NCI-H1930 (cell line): Measurements from ENCODE around the gene CCSER1.
"Not testable (repeated sequence)": the region's sequence is repeated elsewhere in the genome, so short reads cannot be mapped to it uniquely, and the experiment has no call there.

ENCODE experiments used
- DNase-seq, 2 experiments: peaks; one replicate each; lab custom pipeline; 2025; lab: John Stamatoyannopoulos, UW

Gene CCSER1

DNA sequence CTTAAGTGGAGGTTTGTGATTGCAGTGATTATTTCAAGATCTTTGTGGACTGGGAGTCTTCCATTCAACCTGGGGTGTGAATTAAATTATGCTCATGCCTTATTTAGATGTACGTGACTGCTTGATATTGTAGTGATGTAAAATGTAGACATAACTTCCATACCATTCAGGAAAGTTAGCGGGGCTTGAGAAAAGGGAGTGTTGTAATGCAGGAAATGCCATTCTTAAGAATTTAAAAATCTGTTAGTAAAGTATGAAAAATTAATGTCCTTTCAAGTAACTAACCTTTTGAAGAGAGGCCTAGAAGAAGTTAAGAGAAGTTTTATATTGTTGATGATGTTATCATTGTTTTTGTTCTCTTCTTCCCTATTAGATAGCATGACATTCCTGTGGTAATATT, 318.2 kb downstream of the CCSER1 start:
- no peak for DNase-seq

DNA sequence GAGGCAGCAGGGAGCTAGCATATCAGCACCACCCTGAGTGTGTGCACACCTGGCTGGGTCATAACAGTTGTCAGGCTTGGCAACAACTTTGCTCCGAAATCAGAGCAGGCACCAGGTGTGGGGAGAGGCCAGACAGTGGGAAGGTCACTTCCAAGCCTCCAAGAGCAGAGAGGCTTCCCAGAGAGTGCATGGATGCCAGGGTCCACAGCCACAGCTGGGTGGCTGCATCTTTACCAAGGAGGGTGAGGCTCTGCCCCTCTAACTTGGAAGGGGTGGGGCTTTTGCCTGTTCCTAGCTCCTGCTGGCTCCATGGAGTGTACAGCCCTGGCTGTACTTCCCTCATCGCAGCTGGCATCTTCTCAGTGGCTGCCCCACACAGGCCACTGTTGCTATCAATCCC, 322.4 kb downstream of the CCSER1 start:
- no peak for DNase-seq

- DNase-seq, result no peak
Observed at GRCh38 chr4:90456891-90457290, 329.7 kb downstream of the CCSER1 start.

DNA sequence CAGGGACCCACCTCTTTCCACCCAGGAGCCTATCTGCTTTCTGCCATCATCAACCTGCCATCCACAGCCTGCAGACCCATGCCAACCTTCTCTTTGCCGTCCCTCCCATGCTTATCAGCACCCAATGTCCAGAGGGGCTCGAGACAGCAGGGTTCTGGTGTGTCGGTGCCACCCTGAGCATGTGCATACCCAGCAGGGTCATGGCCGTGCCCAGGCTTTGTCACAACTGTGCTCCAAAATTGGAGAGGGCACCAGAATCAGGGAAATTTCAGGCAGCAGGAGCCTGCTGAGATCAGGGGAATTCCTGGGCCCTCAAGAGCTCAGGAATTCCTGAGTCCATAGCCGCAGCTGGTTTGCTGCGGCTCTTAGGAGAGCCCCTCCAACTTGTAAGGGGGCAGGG, 330.6 kb downstream of the CCSER1 start:
- DNase-seq, result no peak

GRCh38 chr4:90458576-90458975, 331.4 kb downstream of the CCSER1 start:
- no peak for DNase-seq

DNA sequence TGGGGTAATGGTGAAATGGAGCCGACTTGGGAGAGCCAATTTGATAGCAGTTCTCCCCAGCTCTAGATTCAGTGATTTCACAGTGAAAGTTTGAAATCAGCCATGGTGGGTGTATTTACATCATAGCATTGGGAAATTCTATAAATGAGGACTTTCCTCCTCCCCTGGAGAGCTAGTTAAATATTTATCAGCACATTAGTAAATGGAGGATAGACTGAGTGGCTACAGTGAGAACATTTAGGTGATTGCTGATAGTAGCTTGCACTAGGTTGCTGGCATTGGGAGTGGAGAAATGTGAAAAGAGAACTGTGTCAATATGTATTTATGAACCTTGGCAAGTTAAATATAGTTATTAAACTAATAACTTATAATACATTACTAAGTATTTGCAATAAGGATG, 347.3 kb downstream of the CCSER1 start:
- DNase-seq, result no peak

DNA sequence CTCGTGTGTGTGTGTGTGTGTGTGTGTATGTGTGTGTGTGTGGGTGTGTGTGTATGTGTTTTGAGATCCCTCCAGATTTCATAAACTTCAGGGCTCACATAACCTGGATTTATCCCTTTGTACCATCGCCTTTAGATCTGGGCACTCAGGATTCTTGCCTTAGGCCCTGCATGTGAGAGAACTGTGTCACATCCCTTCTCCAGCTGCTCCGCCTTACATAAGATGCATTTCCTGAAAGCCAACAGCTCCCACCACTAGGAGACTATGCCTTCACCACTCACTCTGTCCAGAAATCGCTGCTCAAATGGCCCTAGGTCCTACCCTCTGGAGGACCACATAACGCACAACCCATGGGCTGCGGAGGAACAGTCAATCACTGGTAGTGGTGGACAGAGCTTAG, 348.8 kb downstream of the CCSER1 start:
- DNase-seq, result no peak

- DNase-seq, result no peak
Observed at GRCh38 chr4:90476586-90476985, 349.4 kb downstream of the CCSER1 start.

- DNase-seq, result not testable (repeated sequence)
Observed at GRCh38 chr4:90484894-90485293, 357.7 kb downstream of the CCSER1 start.

DNA sequence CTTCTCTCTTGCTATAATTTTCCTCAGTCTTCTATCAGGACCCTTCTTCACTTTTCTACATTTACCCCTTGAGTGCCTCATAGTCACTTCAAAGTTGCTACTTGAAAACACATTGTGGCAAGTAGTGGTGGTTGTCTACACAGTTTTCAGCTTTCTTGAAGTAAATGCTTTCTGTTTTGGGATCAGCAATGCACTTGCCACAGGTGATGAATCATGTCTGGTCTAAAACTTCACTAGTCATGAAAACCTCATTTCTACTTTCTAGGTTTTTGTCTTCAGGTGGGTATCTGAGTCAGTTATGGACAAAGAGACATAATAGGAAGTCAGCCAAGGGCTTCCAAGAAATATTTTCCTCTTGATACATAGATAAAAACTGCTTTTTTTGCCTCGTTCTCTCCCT, 359.2 kb downstream of the CCSER1 start:
- no peak for DNase-seq

DNA sequence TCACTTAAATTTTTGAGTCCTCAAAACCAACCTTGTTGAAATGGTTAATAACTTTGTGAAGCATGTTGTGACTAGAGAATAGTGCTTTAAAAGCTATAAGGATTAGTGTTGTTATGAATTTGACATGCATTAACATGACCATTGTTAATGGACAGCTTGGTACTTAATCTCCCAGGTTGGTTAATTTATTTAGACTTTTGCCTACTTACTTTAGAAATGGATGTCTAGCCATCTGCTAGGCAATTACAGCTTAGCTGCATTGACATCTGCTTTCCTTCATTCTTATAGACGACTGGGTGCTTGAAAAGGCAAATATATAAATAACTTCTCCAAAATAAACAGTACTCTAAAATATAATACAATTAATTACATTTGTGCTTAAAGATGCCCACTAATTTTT, 368.0 kb downstream of the CCSER1 start:
- no peak for DNase-seq

DNA sequence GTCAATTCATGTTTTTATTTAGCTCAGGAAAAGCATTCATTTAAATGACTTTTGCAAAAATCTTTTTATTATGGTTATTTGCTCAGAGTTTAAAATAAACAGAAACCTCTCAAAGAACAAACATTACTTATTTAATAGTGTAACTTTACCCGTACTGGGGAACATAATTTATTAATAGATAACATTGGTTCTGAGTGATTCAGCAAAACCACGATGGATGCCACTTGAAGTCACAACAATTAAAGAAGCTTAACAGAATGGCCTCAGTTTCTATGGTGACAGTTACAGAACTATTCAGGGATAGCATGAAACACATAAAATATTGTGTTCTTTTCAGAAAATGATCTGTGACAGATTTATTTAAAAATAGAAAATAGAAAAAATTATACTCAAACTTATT, 368.7 kb downstream of the CCSER1 start:
- no peak for DNase-seq

- no peak for DNase-seq
Observed at GRCh38 chr4:90498175-90498574, 371.0 kb downstream of the CCSER1 start.

- no peak for DNase-seq
Observed at GRCh38 chr4:90503677-90504076, 376.5 kb downstream of the CCSER1 start.

- no peak for DNase-seq
Observed at GRCh38 chr4:90515191-90515590, 388.0 kb downstream of the CCSER1 start.

DNA sequence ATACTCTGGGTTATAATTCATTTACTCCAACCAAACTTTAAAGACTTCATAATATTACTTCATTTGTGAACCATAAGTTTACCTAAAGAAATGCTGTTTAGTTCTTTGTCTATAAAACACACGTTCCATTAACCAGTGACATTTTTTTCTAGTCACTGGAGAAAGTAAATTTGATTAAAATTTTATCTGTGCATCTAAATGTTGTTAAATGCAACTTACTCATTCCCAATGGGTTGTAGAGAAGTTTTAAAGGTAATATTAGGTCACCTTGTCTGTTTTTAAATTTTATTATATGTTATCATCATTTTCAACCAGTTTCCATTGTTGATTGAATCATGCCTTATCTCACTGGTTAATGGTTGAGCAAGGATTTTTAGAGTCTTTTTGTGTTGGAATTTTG, 401.4 kb downstream of the CCSER1 start:
- DNase-seq, result no peak

DNA sequence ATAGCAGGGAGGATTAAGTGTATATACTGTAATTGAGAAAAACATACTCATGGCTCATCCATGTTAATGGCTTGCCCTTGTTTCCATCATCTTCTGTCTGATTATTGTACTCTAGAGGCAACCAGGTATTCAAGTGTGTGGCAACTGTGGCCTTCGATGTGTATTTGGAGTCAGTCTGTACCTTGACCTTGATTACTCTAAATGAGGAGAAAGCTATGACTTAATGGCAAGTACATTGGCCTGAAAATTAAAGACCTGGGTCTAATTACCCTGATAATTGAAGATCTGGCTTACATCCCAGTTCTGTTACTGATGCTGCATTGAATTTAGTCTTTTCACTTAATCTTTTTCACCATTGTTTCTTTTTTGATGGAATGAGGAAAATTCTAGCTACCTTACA, 409.2 kb downstream of the CCSER1 start:
- DNase-seq, result peak; percentile 50 to 60

- DNase-seq, result no peak
Observed at GRCh38 chr4:90537491-90537890, 410.3 kb downstream of the CCSER1 start.

DNA sequence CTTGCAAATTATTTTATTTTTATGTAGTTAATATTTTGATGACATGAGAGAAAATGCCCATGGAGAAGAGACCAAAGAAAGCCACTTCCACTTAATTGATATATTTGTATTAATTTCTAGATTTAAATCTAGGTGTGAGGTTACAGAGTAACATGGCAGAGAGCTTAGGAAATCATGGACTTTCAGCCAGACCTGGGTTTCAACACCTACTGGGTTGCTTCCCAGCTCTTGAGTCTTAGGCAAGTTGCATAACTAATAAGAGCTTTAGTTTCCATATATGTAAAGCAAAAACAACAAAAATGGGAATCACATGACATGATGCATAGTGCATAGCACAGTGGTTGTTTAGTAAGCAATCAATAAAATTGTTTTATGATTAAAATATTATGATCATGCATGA, 413.3 kb downstream of the CCSER1 start:
- no peak for DNase-seq

GRCh38 chr4:90542216-90542615, 415.0 kb downstream of the CCSER1 start:
- DNase-seq, result peak in 1 of 2 experiments; percentile 11

- DNase-seq, result no peak
Observed at GRCh38 chr4:90543419-90544170, 416.4 kb downstream of the CCSER1 start.

GRCh38 chr4:90544532-90545045, 417.4 kb downstream of the CCSER1 start:
- DNase-seq, result no peak

- DNase-seq, result no peak
Observed at GRCh38 chr4:90545380-90545779, 418.2 kb downstream of the CCSER1 start.

GRCh38 chr4:90546114-90546513, 418.9 kb downstream of the CCSER1 start:
- no peak for DNase-seq
